Measurements from ENCODE around the gene IMPA2.

Gene IMPA2

GRCh38 chr18:11991021-11991795 lies 9.9 kb downstream of the IMPA2 start:
- no peak for DNase-seq

- no peak for DNase-seq
These were observed 10.9 kb downstream of the IMPA2 start for GRCh38 chr18:11992096-11992790.

GRCh38 chr18:11993264-11993916 lies 12.1 kb downstream of the IMPA2 start:
- no peak for DNase-seq

- no peak for DNase-seq
These were observed 13.0 kb downstream of the IMPA2 start for GRCh38 chr18:11994336-11994702.

GRCh38 chr18:11994703-11995444 lies 13.6 kb downstream of the IMPA2 start:
- no peak for DNase-seq

- peak; percentile 56 for DNase-seq
These were observed 14.3 kb downstream of the IMPA2 start for GRCh38 chr18:11995445-11996189.

- no peak for DNase-seq
These were observed 15.0 kb downstream of the IMPA2 start for GRCh38 chr18:11996190-11996754.

GRCh38 chr18:11996907-11997306 lies 15.6 kb downstream of the IMPA2 start:
- no peak for DNase-seq

- DNase-seq = no peak
These were observed 16.2 kb downstream of the IMPA2 start for GRCh38 chr18:11997466-11997865.

- DNase-seq = no peak
These were observed 16.9 kb downstream of the IMPA2 start for GRCh38 chr18:11998193-11998592.

GRCh38 chr18:11999429-11999828 lies 18.1 kb downstream of the IMPA2 start:
- no peak for DNase-seq

- no peak for DNase-seq
These were observed 18.9 kb downstream of the IMPA2 start for GRCh38 chr18:12000072-12000659.

- DNase-seq = no peak
These were observed 20.1 kb downstream of the IMPA2 start for GRCh38 chr18:12001421-12001820.

GRCh38 chr18:12003894-12004293 lies 22.6 kb downstream of the IMPA2 start:
- DNase-seq = no peak

- no peak for DNase-seq
These were observed 24.5 kb downstream of the IMPA2 start for GRCh38 chr18:12005538-12006487.

- no peak for DNase-seq
These were observed 25.2 kb downstream of the IMPA2 start for GRCh38 chr18:12006488-12006840.

- DNase-seq = no peak
These were observed 25.8 kb downstream of the IMPA2 start for GRCh38 chr18:12007063-12007462.

- no peak for DNase-seq
These were observed 27.0 kb downstream of the IMPA2 start for GRCh38 chr18:12008181-12008767.

GRCh38 chr18:12008842-12009580 lies 27.7 kb downstream of the IMPA2 start:
- DNase-seq = no peak

All from stimulated activated CD4-positive, alpha-beta T cell treated with anti-CD3 and anti-CD28 coated beads, Interleukin-4, amount 100 ng/mL, for 1 hour (primary cell).